ENCODE measurements around the gene COPS7B. TPM values are rescaled to one million over a fixed set of nuclear protein-coding genes. Genes with fewer than 3 reads are reported as not detected.

The COPS7B gene
- total RNA-seq, 3 donors from 2014 or later, result 25.4 to 34.1 (median 29.4) TPM

DNA sequence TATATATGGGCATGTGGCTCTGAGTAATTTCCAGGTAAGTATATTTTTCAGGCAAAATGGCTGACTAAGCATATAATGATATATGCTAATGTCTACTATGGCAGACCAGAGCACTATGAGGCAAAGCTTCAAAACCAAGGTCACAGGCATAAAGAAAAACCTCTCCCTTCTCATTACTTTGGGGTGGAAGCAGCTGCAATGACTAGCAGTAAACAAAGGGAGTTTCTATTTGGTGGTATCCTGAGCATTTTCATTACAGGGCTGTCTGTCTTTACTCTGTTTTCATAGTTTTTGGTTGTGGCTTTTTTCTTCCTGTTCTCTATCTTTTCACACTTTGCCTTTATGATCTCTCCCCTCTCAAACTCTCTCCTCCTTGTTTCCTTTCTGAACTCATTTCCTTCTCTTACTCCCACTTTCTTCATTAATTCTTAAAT is 20.7 kb upstream of the COPS7B start:
- no peak for ATAC-seq
- DNase-seq, result no peak

DNA sequence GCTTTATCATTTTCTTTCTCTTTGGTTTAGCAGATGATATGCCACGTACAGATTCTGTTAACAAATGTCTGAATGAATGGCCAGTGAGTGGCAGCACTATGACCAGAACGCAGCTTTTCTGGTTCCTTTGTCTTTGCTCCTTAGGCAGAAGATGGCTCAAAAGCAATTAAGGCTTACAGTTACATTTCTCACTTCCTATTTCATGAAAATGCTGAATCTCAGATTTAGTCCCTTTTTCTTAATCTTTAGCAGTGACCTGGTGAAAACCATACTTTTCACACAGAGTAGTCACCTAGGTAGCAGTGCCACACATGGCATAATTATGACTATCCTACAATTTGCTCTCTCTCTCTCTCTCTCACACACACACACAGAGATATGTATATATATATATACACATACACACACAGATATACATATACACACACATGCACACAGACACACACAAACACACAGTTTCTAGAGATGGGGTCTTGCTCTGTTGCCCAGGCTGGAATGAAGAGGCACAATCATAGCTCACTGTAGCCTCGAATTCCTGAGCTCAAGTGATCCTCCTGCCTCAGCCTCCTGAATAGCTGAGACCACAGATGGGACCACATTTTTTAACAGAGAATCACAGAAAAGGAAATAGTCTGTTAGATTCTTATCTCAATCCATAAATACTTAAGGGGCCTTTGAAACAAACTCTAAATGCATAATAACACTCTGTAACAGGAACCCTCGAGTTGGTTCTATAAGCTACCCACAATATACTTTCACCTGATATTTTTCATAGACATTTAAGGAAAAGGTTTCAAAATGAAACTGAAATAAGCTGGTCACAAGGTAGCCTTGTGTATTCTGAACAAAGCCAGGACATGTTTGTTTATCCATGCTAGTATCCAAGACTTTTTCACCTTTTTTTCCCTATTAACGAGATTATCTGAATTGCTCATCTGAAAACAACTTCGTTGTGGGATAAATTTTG is 16.8 kb upstream of the COPS7B start:
- ATAC-seq, result no peak
- Histone ChIP-seq H3K4me1 (ENCODE audit: low read depth) (no peaks in the 10 kb centered on the region), H3K4me3 (no peak overlapping the region), H3K36me3 (ENCODE audit: low read depth) (no peaks in the 10 kb centered on the region), H3K9me3 (no peaks in the 10 kb centered on the region)
- intact Hi-C loops (cut with DNase I, micrococcal nuclease), result no loop called here
- DNase-seq, result no peak
- TF ChIP-seq, protein P1, sequence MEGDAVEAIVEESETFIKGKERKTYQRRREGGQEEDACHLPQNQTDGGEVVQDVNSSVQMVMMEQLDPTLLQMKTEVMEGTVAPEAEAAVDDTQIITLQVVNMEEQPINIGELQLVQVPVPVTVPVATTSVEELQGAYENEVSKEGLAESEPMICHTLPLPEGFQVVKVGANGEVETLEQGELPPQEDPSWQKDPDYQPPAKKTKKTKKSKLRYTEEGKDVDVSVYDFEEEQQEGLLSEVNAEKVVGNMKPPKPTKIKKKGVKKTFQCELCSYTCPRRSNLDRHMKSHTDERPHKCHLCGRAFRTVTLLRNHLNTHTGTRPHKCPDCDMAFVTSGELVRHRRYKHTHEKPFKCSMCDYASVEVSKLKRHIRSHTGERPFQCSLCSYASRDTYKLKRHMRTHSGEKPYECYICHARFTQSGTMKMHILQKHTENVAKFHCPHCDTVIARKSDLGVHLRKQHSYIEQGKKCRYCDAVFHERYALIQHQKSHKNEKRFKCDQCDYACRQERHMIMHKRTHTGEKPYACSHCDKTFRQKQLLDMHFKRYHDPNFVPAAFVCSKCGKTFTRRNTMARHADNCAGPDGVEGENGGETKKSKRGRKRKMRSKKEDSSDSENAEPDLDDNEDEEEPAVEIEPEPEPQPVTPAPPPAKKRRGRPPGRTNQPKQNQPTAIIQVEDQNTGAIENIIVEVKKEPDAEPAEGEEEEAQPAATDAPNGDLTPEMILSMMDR (IDR thresholded peaks at IDR 0.05), result no peak

More for the DNA sequence above, 20.7 kb upstream of the COPS7B start:
- H3K4me1 ChIP-seq (ENCODE audit: low read depth), result no peaks in the 10 kb centered on the region
- H3K36me3 ChIP-seq (ENCODE audit: low read depth), result no peaks in the 10 kb centered on the region
- no peak overlapping the region for H3K4me3 ChIP-seq
- TF ChIP-seq, protein P1 (IDR thresholded peaks at IDR 0.05), result no peak
- no peaks in the 10 kb centered on the region for H3K9me3 ChIP-seq
- intact Hi-C loops (cut with DNase I, micrococcal nuclease), result no loop called here

DNA sequence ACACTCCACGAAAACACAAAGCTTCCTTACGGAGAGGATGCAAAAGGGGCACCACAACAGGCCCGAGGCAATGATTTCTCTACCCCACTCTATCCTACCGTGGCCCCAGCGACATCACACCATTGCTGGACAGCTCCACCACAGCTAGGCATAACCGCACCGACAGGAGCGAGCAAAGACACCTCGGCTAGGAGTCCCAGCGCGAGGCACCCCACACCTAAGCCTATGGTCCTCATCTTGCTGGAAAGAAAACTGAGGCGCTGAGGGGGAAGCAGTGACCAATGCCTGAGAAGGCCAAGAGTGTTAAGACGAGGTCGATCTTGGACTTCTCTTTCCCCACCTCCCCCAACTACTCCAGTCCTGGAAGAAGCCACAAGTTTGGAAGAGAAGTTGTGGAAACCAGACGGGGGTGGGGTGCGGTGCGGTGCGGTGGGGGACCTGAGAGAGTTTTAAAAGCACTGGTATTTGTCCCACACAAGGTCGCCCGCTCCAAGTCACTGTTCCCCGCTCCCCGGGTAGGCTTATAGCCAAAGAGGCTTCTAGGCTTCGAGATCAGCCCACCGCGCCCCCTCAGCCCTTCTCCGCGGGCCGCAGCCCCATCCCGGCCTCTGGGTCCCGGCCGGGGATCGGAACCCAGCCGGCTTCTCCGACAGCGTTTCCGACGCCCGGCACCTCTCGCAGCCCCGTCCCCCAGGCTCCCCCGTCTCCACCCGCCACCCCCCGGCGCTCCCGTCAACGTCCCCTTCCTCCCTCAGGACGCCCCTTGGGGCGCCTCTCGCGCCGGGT is 5.9 kb upstream of the COPS7B start:
- peak in 2 of 3 donors; percentile 25 to 36 for DNase-seq
- TF ChIP-seq, protein P1 (IDR thresholded peaks at IDR 0.05), result no peak

DNA sequence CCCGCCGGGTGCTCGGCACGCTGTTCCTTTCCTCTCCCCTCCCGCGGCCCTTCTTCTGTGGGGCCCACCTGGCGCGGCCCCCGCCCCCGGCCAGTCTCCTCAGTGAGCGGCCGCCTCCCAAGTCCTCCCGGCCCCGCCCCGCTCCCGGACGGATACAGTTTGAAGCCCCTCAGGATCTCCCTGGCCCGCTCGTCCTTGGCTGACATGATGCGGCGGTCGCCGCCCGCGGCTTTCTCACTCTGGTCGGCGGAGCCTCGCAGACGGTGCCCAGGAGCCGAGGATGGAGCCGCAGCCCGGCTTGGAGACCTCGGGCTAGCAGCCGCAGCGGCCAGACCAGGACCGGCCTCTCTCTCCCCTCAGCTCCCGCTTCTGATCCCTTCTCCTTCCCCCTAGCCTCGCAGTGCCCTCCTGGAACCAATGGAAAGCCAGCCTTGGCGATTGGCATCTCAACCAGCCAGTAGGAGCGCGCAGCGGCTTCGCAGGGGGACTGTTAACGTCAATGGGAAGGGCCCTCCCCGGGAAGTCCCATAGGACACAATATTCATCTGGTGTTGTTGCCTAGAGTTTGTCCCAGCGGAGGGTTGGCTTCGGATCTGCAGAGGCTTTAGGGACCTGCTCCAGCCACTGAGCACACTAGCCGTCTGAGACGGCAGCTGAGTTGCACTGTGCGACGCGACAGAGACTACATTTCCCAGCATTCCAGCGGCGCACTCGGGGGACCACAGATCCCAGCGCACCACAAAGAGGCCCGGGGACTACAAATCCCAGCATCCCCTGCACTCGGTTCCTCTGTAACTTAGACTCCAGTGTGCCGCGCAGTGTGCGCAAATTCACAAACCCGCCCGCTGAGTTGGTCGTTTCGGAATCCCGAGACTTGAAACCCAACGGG is 5.1 kb upstream of the COPS7B start, which contains the start of gene PDE6D:
TSS of gene PDE6D (minus strand) at position 374 of the 889 bp plus-strand sequence. CDS start at position 206, 168 bp downstream.
- Histone ChIP-seq H3K36me3 (ENCODE audit: low read depth) (no peaks in the 10 kb centered on the region), H3K4me3 (peak within 1 kb of the TSS; percentile 84), H3K4me1 (ENCODE audit: low read depth) (peaks cover 30% of the 10 kb centered on the region), H3K9me3 (no peaks in the 10 kb centered on the region)
- ATAC-seq (peak; percentile 96), DNase-seq (peak; percentile 98 to 100 (median 99))
- intact Hi-C loops (cut with DNase I, micrococcal nuclease), result no loop called here
- TF ChIP-seq, protein P1 (IDR thresholded peaks at IDR 0.05), result no peak

More for the DNA sequence above, 5.9 kb upstream of the COPS7B start:
- intact Hi-C loops (cut with DNase I, micrococcal nuclease), result no loop called here
- Histone ChIP-seq H3K36me3 (ENCODE audit: low read depth) (no peaks in the 10 kb centered on the region), H3K4me3 (peak overlapping the region; percentile 84), H3K9me3 (no peaks in the 10 kb centered on the region), H3K4me1 (ENCODE audit: low read depth) (peaks cover 25% of the 10 kb centered on the region)
- no peak for ATAC-seq
